Mammary epithelial cell (primary cell): ENCODE results near the gene SLC25A45.

Experiments used
- EZH2 ChIP-seq: IDR thresholded peaks from 2 replicates; pipeline ENCODE4 v1.6.1; 2012; ENCODE audit warnings: low read length, inconsistent platforms, borderline replicate concordance
- TF ChIP-seq, protein P1 (sequence below), 2 donors: IDR thresholded peaks in 1 of 2; conservative IDR thresholded peaks in 1 of 2; 2 replicates each; pipeline ENCODE4 v1.5.1; 2011 to 2012; ENCODE audit warnings: inconsistent platforms in 2 of 2, low read length in 2 of 2, mild to moderate bottlenecking in 2 of 2, control low read depth in 1 of 2, low read depth in 1 of 2; ENCODE audit not compliant: insufficient read depth in 1 of 2; ENCODE audit errors: extremely low read depth in 1 of 2

DNA sequence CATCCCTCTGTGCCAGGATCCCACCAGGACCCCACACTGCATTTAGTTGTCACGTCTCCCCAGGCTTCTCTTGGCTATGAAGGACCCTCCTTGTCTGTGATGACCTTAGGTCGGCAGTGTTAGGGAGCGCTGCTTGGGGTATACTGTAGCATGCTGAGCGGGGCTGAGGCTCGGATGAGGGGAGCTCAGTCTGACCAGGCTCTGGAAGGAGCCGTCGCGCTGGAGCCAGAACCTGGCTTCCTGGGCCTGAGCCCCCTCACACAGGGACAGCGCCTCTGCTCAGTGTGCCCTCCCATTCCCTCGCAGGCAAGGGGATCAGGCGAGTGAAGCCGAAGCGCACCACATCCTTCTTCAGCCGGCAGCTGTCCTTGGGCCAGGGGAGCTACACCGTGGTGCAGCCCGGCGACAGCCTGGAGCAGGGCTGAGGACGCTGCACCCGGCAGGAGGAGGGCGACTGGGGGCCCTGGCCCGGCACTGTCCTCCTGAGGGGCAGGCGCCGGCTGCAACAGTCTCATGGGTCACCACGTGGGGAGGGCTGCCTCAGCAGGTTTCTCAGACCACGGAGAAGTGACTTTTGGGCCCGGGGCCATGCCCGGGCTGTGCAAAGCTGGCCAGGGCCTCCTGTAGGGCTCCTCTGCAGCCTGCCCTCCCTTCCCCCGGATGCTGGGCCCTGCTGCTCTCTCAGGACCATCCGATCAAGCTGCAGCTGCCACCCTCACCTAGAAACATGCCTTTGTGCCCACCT, 28.7 kb upstream of the SLC25A45 start:
- TF ChIP-seq, protein P1, sequence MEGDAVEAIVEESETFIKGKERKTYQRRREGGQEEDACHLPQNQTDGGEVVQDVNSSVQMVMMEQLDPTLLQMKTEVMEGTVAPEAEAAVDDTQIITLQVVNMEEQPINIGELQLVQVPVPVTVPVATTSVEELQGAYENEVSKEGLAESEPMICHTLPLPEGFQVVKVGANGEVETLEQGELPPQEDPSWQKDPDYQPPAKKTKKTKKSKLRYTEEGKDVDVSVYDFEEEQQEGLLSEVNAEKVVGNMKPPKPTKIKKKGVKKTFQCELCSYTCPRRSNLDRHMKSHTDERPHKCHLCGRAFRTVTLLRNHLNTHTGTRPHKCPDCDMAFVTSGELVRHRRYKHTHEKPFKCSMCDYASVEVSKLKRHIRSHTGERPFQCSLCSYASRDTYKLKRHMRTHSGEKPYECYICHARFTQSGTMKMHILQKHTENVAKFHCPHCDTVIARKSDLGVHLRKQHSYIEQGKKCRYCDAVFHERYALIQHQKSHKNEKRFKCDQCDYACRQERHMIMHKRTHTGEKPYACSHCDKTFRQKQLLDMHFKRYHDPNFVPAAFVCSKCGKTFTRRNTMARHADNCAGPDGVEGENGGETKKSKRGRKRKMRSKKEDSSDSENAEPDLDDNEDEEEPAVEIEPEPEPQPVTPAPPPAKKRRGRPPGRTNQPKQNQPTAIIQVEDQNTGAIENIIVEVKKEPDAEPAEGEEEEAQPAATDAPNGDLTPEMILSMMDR (conservative IDR thresholded peaks at IDR 0.05 in 1 of 2, IDR thresholded peaks at IDR 0.05 in 1 of 2; ENCODE audit: extremely low read depth in 1 of 2, insufficient read depth in 1 of 2, low read depth in 1 of 2, low read length in 2 of 2) = no peak
- TF ChIP-seq EZH2 = no peak
